RPMI8226 (cell line): ENCODE results near the gene EVC2.
"Not testable (repeated sequence)": the region's sequence is repeated elsewhere in the genome, so short reads cannot be mapped to it uniquely, and the experiment has no call there.

ENCODE experiments used
- DNase-seq: peaks from one replicate; pipeline ENCODE4 v3.0.0-alpha.2; 2015

EVC2 gene

DNA sequence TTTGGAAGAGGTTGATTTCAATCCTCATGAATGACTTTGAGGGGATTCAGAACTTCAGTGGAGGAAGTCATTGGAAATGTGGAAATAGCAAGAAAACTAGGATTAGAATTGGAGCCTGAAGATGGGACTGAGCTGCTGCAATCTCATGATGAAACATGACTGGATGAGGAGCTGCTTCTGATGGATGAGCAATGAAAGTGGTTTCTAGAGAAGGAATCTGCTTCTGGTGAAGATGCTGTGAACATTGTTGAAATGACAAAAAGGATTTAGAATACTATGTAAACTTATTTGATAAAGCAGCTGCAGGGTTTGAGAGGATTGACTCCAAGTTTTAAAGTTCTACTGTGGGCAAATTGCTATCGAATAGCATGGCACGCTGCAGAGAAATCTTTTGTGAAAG is 29.7 kb upstream of the EVC2 start:
- no peak for DNase-seq

DNA sequence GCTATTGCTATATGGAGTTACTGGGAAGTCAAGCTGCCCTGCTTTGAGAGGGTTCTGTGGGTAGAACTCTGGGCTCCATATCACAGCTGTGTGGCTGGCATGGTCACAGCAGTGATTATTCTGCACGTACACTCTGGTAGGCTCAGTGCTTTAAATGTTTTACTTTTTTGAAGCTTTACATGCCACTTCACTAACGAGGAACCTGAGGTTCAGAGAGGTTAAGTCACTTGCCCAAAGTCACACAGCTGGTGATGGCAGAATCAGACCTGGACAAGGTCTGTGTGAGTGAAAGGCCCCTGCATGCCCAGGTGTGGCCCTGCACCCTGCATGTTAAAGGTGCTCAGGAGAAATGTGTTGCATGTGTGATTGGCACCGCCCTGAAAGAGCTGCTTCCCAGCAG is 27.1 kb upstream of the EVC2 start:
- DNase-seq, result no peak

DNA sequence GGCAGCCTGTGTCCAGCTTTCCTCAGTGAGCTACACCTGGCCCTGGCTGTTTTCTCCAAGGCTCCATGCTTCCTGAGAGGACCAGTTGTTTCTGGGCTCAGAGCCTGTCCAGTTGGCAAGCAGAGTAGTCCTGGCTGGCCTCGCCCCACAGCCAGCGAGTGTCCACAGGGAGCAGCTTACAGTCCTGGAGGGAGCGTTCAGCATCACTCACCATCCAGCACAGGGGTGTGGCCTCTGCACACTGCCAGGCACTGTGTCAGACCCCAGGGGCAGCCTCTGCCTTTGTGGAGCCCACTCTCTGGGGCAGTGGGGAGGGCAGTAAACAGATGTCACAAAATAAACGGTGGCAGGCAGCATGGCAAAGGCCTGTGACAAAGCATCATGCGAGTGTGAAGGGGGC is 26.5 kb upstream of the EVC2 start:
- DNase-seq, result no peak

DNA sequence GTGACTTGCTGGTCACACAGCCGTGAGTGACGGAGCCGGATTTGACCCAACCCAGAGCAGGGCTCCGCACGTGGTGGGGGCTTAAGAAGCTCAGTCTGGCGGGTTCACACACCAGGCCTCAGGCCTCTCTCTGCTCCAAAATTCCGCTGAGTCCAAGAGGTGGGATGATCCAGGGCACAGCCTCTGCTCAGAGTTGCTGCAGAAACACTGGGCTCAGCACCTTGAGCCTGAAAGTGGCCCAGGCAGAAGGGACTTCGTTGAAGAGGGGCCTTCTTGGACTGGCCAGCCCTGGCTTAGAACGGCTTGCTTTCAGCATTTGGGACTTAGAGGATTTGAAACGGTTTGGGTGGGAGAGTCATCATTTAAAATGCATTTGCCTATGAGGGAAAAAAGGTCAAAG is 23.8 kb upstream of the EVC2 start:
- DNase-seq, result no peak

DNA sequence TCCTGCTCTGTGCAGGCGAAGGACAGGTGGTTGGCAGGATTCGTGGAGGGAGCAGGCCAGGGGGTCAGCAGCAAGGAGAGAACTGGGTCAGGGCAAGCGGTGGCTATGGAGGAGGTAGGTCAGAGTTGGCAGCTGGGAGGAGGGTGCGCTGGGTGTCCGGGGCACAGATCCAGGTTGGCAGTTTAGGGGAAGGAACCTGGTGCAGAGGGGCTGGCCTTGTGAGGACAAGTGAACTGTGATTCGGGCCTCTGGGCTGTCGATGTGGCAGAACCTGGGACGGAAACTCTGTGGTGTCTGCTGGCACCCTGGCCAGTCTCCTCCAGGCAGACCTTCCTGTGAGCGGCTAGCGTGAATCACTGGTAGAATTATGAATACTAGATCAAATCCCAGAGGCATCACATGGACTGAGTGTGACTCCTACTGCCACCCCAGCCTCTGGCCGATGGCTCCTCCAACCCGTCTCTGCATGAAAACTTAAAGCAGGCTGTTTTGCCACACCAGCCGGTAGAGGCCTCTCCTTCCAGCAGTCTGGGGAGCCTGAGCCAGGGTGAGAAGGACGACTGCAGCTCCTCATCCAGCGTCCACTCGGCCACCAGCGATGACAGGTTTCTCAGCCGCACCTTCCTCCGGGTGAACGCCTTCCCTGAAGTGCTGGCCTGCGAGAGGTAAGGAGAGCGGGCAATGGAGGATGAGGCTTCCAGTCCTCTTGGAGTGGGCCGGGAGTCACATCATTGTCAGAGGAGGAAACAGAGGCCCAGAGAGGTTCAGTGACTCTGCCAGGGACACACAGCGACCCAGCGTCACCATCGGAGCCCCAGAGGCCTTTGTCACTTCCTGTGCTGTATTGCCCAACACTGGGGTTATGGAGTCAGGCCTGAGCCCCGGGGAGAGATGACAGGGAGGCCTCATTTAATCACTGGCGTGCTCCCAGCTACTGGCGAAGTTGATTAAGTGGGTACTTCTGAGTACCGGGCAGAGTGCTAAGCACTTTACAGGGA is 22.9 kb upstream of the EVC2 start:
- DNase-seq, result no peak

DNA sequence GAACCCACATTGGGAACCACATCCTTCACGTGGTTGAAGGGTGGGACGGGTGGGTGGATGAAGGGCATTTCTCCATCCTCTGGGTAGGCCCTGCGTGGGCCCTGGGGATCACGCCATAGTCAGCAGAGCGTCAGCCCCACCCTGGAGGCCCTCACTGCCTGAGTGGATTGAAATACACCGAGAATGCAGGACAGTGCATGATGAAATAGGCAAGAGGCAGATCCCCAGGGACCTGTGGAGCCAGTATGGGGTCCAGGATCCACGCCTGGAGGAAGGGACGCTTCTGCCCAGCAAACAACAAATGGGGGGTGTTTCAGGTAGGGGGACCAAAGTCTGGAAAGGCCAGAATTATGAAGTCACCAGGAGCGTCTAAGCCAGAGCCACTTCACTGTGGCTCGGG is 22.1 kb upstream of the EVC2 start:
- DNase-seq, result no peak

DNA sequence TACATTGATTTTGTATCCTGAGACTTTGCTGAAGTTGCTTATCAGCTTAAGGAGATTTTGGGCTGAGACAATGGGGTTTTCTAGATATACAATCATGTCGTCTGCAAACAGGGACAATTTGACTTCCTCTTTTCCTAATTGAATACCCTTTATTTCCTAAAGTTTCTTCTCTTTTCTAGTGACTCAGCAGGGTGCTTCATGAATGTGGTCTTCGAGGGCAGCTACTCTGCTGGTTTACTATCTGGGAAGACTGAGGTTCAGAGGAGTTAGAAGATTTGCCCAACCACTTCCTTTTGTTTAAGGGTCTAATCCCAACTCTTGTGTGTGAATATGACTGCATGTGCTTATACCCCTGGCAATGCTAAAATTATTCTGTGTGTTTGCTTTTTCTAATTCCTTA is 20.1 kb upstream of the EVC2 start:
- DNase-seq, result not testable (repeated sequence)

DNA sequence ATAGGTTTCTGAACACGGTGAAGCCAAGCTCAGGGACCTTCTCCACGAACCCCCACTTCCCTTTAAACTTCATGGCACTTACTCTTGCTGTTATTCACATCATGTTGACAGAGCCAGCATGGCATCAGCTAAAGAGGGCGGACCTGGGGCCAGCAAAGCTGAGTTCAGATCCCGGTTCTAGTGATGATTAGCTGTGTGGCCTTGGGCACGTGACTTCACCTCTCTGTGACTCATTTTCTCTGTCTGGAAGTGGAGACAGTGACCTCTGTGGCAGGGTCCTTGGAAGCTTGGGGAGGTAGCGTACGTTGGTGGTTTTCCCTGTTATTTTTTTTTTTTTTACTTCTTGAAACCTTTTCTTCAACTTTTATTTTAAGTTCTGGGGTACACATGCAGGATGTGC is 16.0 kb upstream of the EVC2 start:
- no peak for DNase-seq

DNA sequence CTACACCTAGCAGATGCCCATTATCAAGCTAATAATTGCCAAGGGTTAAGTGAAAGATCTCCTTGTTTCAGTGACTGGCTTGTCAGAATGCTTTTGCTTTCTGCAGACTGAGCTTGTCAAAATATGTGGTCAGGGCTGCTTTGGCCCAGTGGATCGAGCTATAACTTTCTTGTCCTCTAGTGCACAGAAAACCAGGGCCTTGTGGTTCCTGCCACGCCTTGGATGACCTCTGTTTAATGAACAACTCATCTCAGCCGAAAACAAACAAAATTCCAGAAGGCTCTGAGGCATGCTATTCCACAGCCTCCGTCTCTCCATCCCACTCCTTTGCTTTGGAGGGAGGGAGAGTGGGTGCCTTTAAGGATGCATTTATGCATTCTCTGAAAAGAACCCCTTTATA is 14.0 kb upstream of the EVC2 start:
- no peak for DNase-seq

DNA sequence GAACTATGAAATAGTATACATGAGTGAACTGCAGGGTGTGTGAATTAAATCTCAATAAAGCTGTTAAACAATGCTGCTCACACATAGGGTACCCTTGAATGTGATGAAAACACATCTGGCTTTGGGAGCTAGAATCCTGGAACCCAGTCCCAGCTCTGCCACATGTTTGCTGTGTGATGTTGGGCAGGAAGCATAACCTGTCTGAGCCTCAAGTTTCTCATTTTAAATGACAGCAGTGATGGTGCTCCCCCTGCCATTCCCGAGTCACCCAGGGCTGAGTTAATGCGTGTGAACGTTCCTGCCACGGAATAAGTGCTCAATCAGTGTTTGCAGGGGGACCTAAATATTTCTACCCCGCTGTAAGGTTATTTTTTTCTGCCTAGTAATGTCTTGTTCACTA is 13.6 kb upstream of the EVC2 start:
- DNase-seq, result no peak

DNA sequence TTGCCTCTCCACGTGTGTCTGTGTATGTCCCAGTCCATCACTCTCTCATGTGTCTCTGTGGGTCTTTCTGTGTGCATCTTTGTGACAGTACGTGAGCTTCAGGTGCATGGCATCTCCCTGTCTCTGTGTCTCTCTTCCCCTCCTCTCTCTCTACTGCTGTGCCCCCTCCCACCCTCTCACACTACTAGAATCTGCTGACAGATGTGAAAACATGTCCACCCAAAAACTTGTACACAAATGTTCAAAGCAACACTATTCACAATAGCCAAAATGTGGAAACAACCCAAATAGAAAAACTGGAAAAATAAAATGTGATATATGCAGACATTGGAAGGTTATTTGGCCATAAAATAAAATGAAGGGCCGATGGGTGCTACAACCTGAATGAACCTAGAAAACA is 12.6 kb upstream of the EVC2 start:
- no peak for DNase-seq

DNA sequence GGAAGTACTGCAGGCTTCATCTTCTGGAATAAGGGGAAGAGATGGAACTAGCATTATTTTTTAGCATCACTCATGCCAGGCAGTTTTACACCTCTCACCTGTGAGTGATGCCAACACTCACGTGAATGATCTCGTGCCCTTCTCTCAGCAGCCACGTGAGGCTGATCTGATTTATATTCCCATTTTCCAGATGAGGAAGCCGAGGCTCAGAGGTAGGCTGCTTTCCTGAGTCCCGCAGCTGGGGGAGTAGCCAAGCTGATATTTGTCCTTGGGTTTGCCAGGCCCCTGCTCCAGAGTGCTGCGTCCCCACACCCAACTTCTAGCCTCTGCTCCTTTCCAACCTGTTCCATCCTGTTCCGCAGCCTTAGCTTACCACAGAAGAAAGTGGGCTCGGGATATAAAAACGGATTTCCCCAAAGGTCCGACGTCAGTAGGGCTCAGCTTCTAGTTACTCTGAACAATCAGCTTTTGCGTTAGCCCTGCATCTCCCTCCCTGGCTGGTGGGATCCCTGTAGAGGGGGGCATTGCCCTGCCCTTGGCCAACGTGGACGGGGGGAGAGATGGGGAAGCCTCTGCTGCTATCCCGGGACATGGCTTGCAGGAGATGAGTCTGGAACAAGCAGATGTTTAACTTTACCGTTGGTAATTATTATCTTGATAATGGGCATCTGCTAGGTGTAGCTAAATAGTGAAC is 11.9 kb upstream of the EVC2 start:
- DNase-seq, result no peak

DNA sequence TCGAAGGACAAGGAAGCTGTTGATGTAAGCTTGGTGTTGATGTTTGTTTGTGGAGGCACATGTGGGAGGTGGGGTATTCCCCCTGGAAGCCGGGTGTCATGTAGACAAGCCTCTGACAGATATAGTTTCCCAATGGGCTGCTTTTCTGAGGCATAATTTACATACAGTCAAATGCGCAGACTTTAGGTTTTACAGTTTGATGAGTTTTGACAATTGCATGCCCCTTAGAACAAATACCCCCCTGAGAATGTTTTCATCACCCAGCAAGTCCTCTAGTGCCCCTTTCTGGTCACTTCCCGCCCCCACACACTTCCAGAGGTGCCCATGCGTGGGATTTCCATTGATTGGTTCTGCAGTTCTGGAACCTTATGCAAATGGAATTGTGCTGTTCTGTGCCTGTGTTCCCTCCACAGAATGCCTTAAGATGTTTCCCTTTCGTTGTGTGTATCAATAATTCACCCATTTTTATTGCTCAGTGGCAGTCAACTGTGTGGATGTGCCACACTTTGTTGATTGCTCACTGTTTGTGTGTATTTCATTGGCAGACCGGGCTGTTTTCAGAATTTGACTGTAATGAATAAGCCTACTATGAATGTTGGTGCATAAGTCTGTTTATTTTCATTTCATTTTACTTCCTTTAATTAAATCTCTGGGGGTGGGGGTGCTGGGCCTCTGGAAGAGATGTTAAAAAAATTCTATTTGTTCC is 11.1 kb upstream of the EVC2 start:
- DNase-seq, result no peak

DNA sequence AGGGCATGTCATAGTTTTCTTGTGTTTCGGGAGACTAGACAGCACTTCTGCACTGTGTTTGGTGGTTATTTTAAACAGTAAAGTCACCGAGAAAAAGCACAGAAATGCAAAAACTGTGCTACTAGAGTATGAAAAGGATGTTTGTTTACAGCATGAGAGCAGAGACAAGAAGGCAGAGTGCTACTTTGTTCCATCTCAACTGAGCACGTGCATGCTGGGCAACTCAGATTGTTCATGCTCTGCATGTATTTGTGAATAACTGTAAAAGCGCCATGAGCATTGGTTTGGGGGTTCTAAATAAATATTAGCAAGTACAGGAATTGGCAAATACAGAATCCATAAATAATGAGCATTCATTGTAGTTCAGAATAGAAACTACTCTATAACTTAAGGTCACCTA is 10.1 kb upstream of the EVC2 start:
- no peak for DNase-seq

DNA sequence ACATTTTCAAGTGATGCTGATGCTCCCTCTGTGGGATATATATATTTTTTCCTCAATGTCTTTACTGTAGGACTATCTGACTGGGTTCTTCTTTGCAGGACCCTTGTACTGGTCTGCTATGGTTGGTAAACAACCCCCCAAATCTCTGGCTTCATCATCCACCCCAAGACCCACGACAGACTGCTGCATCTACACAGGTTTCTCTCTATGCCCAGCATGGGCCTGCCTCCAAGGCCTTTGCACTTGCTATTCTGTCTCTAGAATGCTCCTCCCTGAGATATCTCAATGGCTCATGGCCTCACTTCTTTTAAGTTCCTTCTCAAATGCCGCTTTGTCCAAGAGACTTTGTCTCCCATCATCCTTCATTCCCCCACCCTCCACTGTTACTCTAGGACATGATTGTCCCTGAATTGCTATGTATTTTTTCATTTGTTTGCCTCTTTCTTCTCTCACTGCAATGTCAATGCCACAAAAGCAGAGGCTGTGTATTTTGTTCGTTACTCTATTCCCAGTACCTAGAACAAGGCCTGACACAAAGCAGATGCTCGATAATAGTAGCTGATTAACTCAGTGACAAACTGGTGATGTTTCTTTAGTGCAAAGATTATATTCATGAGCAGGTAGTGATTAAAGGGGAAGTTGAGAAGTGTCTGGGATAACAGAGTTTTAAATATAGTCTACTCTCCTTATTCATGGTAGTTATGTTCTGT is 9.2 kb upstream of the EVC2 start:
- no peak for DNase-seq

DNA sequence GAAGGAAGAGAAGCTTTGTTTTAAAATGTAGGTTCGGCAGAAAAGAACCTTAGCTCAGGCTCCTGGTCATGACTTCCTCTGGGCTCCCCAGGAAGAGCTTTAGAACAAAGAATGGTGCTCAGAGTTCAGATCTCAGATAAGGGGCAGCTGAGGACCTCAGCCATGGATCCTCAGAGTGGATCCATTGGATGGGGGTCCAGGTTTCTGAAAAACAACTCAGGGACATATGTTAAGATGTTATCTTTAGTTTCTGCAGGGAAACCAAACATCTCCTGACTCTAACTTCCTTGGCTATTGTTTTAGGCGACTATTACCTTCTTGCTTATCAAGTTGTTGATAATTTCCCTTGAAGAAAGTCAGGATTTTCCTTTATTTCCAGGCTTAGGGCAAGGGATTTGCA is 8.0 kb upstream of the EVC2 start:
- no peak for DNase-seq

DNA sequence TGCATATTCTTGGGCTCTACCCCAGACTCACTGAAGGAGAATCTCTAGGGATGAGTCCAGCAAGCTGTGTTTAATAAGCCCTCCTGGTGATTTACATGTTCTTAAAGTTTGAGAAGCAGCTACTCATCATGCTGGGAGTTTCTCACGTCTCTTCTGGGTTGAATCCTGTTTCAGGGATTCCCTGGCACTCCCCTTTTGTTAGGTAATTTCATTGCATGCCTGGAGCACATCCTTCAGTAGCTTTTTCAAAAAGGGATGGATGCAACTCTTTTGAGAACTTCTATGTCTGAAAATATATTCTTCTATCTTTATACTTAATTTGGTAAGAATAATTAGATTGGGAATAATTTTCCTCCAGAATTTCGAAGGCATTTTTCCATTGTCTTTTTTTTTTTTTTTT is 7.0 kb upstream of the EVC2 start:
- no peak for DNase-seq

DNA sequence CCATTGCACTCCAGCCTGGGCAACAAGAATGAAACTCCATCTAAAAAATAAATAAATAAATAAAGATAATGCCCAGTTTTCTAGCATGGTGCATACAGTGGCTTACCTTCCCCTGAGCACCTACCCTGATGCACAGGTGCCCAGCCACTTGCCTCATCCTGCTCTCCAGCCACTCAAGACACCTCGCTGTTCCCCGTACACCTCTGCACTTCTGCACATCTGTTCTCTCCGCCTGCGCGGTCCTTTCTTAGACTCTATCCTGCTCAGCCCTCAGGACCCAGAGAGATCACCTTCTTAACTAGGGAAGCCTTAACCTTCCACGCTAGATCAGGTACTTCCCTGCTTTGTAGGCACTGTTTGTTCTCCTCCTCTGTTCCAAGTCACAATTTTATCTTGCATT is 5.5 kb upstream of the EVC2 start:
- no peak for DNase-seq

DNA sequence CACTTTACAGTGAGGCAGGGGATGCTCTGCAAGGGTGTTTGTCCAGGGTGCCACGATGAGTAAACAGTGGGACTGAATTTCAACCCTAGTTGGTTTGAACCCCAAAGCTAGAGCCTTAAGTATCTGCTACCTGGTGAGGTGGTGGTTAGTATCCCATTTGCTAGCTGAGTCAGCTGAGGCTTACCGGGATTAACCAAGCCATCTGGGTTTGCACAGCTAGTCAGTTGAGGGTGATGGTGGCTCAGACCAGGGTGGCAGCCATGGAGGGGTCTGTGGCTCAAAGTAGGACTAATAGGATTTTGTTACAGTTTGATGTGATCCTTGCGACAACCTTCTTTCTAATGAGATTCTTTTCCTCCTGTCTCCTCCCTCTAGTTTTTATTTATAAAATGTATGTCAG is 4.6 kb upstream of the EVC2 start:
- no peak for DNase-seq

DNA sequence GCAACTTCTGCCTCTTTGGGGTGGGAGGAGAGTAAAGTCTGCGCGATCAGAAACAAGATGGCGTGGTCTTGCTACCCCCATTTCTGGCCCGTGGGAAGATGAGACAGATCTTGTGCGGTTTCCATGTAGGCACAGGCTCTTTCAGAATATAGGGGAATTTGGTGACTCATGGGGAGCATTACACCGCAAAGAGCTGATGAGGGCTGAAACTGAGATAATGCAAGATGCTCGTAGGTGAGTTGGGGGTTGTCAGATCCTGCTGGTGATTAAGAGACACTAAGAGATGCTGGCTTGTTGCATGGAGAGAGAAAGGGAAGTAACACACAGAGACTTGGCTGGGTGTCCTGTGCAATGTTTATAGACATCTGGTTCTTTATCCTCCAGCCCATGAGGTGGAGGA is 4.2 kb upstream of the EVC2 start:
- no peak for DNase-seq

DNA sequence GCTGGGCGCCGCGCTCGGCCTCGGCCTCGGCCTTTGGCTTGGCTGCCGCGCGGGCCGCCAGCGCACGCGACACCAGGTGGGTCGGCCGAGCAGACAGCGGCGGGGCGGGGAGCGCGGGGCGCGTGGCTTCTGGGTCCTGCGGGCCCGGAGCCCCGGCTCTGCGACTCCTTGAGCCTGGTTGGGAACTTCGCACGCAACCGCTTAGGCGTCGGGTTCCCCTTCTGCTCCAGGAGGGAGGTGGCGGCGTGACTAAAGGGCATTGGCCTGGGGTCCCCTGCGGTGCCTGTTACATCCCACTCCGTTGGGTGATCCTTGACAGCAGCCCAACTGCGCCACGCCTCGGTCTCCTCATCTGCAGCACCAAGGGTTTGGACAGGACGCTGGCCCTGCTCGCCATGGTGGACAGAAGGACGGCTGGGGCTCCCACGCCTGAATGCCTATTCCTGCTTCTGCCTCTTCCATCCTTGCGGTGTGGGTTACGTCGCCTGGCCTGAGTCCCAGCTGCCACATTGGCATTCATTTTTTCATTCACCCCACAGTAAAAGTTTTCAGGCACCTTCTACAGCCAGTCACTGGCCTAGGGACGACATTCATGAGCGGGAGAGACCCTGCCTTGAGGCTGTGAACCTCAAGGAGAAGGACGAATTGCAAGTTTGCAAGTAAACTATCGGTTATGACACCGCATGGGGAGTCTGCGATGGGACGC is 3.3 kb upstream of the EVC2 start:
- no peak for DNase-seq

DNA sequence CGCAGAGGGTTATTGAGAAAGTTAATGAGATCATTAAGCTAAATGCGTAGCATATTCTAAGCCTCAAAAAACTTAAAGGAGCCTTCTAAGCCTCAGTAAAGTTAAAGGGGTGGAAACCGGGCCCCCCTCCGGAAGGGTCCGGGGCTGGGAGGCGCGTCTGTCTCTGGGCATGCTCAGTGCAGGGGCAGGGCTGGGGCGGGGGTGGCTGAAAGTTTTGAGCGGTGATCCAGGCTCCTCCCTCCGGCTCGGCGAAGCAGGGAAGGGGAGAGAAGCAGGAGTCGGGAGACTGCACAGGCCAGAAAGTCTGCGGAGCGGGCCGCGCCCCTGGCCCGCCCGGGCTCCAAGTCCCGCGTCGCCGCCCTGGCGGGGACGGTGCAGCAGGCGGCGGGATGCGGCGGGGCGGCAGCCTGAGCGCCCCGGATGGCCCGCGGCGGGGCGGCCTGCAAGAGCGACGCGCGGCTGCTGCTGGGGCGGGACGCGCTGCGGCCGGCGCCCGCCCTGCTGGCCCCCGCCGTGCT is 2.7 kb upstream of the EVC2 start, which contains the start of gene EVC:
TSS of gene EVC (plus strand) at position 241 of the 518 bp plus-strand sequence. CDS start at position 421, 180 bp downstream.
- DNase-seq, result peak; percentile 29
